ENCODE results near the gene CD6.
A peak's percentile ranks its signal among the peaks of the same experiment; 100 is the strongest.

- peak; percentile 41 for TF ChIP-seq POLR2A (IDR thresholded peaks at IDR 0.05)
- TF ChIP-seq CTCF (IDR thresholded peaks at IDR 0.05) = no peak
These were observed 19.4 kb upstream of the CD6 start, which contains the start of gene SLC15A3 for GRCh38 chr11:60951904-60952741.

Measured in right lobe of liver (tissue), 4 donors.